HG02852 (cell line): ENCODE results near the gene ENTPD8.
"Not testable (repeated sequence)": the region's sequence is repeated elsewhere in the genome, so short reads cannot be mapped to it uniquely, and the experiment has no call there.

Source experiments
- ATAC-seq: cut with Tn5 transposase; IDR thresholded peaks from one replicate; pipeline ENCODE4 v1.9.1; 2021; ENCODE audit warnings: mild to moderate bottlenecking, moderate library complexity; ENCODE audit not compliant: unreplicated experiment

The ENTPD8 gene

DNA sequence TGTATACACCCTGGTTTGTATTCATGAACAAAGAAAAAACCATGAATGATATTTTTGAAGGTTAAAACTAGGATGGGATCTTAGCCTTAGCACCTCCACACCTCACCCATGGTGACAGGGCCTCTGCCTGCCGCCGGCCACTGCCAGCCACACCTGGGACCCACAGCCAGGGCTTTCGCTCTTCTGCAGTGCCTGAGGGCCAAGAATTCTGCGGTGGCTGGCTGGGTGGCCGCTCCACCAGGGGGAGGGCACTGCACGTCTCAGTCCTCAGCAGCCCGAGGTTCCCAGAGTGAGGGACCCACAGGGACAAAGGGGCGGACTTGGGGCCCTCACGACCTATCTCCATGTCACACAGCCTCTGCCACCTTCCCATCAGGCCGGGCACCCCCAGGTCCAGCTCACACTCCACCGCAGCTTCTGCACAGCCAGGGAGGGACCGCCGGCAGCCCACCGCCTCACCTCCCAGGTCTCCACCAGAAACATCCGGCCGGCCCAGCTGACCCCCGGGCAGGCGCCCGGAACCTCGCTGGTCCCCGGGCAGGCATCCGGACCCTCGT lies 25.1 kb downstream of the ENTPD8 start:
- ATAC-seq = no peak

- no peak for ATAC-seq
These were observed 25.7 kb downstream of the ENTPD8 start for GRCh38 chr9:137415451-137415850.

- no peak for ATAC-seq
These were observed 28.7 kb downstream of the ENTPD8 start for GRCh38 chr9:137412431-137412830.

DNA sequence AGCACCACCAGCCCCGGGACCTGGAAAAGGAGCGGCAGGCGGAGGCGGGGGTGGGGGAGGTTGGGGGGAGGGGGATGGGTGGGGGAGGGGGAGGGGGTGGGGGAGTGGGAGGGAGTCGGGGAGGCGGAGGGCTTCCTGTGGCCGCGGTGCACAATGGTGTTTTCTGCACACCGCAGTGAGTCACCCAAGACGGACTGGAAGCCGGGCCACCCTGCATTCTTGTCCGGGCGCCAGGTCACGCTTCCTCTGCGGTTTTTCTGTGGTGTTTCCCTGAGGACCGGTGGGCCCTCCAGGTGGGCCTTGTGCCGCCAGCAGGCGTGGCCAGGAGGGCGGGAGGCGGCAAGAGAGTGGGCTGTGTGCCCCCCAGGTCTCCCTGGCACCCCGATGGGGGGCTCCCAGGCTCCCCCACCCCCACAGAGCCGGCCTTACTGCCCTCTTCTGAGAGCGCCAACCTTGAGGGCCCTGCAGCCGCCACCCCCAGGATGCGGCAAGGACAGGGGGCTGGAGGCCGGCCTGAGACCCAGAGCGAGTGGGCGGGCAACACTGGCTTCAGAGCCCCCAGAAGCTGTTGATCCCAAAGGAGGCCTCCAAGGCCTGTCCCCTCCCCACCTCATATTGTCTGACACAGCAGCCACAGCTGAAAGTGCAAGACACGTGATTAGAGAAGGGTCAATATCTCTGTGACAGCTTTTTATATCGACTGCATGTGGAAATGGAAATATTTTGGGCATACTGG lies 29.3 kb downstream of the ENTPD8 start:
- ATAC-seq = no peak

DNA sequence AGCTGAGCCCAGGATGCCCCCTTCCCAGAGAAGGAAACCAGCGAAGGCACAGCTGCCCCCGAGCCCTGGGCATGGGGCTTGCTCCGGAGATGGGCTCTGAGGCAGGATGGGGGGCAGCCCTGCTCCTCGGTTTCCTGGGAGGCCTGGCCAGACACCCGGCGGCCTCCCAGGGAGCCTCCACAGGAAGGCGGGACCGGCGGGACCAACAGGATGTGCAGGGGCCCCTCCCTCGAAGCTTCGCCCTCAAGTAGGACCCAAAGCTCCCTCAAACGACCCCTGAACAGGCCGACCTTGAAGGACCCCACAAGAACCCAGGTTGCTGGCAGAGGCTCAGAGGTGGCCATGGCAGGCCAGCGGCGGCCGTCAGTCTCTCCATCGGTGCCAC lies 29.9 kb downstream of the ENTPD8 start:
- ATAC-seq = no peak

- ATAC-seq = no peak
These were observed 30.3 kb downstream of the ENTPD8 start for GRCh38 chr9:137410891-137411249.

- not testable (repeated sequence) for ATAC-seq
These were observed 30.8 kb downstream of the ENTPD8 start for GRCh38 chr9:137410236-137410890.

- no peak for ATAC-seq
These were observed 31.6 kb downstream of the ENTPD8 start for GRCh38 chr9:137409515-137409914.

DNA sequence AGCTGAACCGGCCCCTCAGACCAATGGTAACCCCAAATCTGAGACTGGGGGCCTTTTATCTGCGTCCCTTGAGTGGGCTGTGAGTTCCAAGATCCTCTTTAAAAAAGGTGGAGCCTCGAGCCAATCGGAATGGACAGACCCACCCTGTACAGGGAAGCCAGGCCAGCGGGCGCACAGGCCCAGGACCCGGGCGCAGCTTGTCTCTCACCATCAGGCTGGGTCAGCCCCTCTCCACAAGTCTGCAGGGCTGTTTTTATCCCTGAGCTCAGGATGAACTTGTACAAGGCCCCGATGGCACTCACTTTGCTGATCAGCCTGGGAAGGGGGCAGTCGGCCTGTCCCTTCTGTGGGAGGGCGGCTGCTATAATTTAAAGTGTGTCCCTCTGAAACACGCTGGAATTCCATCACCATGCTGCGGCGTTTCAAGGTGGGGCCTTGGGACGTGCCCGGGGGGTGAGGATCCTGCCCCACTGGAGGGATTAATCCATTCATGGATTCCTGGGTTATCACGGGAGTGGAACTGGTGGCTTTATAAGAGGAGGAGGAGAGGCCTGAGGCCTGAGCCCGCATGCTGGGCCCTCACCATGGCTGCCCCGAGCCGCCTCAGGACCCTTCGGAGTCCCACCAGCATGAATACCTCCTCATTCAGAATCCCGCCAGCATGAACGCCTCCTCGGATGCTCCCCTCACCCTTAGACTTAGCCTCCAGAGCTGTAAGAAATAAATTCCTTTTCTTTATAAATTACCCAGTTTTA lies 32.3 kb downstream of the ENTPD8 start:
- ATAC-seq = no peak

DNA sequence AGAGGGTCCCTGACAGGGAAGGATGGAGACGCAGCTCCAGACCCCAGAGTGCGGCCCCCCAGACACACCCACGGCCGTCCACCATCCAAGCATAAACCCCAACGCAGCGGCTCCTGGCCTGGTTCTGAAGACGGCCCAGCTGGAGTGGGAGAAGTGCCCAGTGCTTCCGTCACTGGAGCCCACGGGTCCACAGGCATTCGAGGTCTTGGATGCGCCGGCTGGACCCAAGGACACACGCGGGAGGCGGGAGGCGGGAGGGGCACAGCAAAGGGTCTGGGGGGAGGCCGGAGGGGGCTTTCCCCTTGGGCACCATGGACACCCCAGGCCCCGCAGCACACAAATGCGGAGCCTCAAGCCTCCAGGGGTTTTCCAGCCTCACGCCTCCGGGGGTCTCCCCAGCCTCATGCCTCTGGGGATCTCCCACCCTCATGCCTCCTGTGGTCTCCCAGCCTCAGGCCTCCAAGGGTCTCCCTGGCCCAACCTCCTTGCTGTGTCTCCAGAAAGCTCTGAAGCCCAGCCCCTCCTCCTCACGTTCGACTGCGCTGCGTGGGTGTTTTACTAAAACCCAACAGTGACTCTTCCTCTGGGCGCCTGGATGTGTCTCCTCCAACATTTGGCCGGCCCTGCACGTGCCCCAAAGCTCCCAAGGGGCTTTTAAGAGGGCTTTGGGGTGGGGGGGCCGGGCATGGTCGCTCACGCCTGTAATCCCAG lies 33.4 kb downstream of the ENTPD8 start:
- ATAC-seq = no peak

DNA sequence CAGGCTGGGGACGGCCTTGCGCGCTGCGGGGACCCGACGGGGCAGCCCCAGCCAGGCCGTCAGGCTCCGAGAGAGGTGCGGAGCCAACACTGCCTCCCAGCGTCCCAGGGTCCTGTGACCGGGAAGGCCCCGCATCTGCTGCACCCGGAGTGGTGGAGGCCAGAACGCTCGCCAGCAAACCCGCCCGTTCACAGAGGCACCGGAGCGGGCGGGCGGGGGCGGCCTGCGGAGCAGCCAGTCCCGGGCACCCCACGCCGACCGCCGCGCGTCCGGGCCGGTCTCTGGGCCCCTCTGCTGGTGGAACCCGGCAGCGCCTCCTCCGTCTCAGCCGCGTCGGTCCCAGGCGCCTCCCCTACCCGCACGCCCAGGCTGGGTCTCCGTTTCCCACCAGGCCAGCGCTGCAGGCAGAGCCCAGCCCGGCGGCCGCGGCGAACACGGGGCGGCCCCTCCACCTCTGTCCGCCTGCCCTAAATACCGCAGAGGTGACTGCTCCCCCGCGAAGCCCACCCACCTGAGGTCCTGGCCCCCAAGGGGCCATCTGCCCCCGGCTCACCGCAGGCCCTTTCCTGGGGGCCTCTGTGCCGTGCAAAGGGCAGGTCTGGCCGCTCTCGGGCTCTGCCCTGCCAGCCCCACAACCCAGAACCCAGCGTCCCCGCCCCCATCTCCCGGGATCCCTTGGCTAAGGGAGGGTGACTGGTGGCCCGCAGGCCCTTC lies 34.1 kb downstream of the ENTPD8 start:
- ATAC-seq = no peak

- no peak for ATAC-seq
These were observed 34.9 kb downstream of the ENTPD8 start for GRCh38 chr9:137406085-137406760.

DNA sequence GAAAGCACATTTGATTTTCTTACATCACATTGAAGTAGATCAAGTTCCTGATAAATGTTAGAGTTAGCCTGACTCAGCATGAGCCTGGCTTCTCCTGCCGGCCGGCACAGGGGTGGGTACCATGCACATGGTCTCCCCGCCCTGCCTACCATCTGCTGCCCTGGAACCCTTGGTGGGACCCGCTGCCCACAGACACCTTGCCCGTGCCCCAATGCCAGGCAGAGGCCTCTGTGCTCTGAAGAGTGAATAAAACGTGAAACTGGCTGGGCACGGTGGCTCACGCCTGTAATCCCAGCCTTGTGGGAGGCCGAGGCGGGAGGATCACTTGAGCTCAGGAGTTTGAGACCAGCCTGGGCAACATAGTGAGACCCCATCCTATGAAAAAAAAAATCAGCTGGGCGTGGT lies 35.5 kb downstream of the ENTPD8 start:
- ATAC-seq = no peak

DNA sequence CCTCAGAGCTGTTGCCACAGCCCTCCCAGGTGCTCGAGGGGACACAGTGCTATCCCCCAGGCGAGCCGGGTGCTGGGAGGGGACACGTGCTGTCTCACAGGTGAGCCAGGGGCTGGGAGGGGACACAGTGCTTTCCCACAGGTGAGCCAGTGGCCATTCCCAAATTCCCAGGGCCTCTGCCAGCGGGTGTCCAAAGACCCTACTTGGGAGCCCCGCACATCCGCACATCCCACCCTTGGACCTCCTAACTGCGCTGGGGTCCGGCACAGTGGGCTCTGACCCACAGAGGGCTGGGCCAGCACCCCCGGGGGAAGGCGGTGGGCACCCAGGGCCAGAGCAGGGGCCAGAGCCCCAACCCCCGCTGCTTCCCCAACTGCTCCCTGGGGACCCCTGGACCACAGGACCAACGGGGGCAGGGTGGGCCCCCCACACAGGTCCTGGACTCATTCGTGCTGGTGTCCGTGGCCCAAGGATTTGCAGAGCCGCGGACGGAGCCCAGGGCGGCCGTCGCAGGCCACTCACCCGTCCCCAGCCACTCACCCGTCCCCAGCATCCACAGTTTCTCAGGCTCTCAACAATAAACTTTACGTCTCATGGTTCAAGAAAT lies 36.1 kb downstream of the ENTPD8 start:
- ATAC-seq = no peak

- ATAC-seq = no peak
These were observed 37.9 kb downstream of the ENTPD8 start for GRCh38 chr9:137403269-137403668.

GRCh38 chr9:137402746-137403145 lies 38.4 kb downstream of the ENTPD8 start:
- no peak for ATAC-seq

DNA sequence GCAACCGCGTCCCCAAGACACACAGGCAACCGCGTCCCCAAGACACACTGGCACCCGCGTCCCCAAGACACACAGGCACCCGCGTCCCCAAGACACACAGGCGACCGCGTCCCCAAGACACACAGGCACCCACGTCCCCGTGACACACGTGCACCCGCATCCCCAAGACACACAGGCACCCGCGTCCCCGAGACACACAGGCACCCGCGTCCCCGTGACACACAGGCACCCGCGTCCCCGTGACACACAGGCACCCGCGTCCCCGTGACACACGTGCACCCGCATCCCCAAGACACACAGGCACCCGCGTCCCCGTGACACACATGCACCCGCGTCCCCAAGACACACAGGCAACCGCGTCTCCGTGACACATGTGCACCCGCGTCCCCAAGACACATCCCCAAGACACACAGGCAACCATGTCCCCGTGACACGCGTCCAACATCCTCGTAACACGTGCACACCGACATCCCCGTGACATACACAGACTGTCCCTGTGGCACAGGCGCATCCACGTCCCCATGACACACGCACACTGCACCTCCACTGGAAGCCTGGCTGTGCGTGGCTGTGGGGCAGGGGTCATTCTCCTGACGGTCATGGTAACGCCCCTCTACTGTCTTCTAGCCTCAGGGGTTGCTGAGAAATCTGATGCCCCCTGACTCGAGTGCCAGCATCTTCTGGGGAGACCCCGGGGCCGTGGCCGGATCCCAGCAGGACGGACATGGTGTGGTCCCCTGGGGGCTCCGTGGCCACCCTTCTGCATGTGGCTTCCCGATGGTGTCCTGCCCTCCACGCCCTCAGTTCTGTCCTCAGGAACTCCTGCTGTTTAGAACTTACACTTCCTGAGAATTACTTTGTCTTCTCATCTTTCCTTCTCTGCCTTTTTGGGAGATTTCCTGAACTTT lies 42.3 kb downstream of the ENTPD8 start:
- no peak for ATAC-seq

GRCh38 chr9:137397675-137398423 lies 43.3 kb downstream of the ENTPD8 start:
- ATAC-seq = no peak
